Measurements from ENCODE around the gene GINS1.
A peak's percentile ranks its signal among the peaks of the same experiment; 100 is the strongest.

DNA sequence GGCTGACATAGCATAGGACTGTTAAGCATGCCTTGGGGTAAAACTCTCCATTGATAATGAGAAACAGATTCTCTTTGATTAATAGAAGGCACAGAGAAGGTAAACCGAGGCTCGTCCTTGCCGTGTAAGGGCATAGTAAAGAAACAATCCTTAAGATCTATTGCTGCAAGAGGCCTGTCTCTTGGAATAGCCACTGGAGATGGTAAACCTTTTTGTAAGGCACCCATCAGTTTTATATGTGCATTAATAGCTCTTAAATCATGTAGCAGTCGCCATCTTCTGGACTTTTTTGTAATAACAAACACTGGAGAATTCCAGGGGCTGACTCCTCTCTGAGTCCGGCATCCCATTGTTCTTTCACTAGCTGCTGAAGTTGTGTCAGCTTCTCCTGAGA is 8.4 kb upstream of the GINS1 start:
- TF ChIP-seq, protein P1, sequence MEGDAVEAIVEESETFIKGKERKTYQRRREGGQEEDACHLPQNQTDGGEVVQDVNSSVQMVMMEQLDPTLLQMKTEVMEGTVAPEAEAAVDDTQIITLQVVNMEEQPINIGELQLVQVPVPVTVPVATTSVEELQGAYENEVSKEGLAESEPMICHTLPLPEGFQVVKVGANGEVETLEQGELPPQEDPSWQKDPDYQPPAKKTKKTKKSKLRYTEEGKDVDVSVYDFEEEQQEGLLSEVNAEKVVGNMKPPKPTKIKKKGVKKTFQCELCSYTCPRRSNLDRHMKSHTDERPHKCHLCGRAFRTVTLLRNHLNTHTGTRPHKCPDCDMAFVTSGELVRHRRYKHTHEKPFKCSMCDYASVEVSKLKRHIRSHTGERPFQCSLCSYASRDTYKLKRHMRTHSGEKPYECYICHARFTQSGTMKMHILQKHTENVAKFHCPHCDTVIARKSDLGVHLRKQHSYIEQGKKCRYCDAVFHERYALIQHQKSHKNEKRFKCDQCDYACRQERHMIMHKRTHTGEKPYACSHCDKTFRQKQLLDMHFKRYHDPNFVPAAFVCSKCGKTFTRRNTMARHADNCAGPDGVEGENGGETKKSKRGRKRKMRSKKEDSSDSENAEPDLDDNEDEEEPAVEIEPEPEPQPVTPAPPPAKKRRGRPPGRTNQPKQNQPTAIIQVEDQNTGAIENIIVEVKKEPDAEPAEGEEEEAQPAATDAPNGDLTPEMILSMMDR (IDR thresholded peaks at IDR 0.05): peak in 3 of 4 experiments; percentile 53 to 77 (median 69)
- peak; percentile 50 for TF ChIP-seq POLR2AphosphoS5 (IDR thresholded peaks at IDR 0.05)
